HG02870 (cell line): ENCODE data around the gene TEAD1.

ENCODE experiments used
- ATAC-seq: cut with Tn5 transposase; IDR thresholded peaks from one replicate; pipeline ENCODE4 v1.9.1; 2021; ENCODE audit warnings: mild to moderate bottlenecking, moderate library complexity; ENCODE audit not compliant: unreplicated experiment

The TEAD1 gene

GRCh38 chr11:12827929-12828812, 153.9 kb downstream of the TEAD1 start:
- no peak for ATAC-seq

GRCh38 chr11:12829131-12829530, 154.9 kb downstream of the TEAD1 start:
- ATAC-seq: no peak

DNA sequence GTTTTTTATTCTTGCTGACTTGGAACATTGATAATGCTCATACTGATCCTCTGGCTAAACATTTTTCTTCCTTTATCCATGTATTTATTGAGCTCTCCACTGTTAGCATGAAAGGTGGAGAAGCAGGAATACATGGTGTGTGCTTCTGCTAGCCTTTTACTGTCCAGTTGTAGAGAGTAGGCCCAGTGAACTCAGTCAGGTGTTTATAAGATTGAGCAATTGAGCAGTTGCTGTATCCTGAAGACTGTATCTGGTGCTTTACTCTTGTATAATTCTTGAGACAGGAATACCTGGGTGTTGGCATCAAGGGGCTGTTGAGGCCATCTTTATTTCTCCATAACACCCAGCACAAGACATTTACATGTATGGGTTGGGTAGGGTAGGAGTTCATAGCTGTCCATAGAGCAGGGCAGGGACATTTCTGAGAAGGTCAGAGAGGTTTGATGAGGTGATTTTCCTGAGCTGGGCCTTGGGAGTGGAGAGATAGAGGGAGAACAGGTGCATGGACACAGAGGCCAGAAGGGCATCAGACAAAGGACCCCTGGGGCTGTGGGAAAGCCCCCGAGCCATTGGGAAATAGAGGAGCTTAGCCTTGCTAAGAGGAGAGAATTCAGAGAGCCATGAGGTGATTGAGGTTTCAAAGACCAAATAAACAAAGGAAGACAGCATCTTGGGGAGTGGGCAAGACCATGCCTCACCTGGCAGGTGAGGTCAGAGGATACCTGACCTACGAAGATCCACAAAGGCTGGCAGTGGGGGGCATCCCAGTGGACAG, 155.5 kb downstream of the TEAD1 start:
- no peak for ATAC-seq

GRCh38 chr11:12831471-12832202, 157.4 kb downstream of the TEAD1 start:
- no peak for ATAC-seq

- ATAC-seq: no peak
Measured at GRCh38 chr11:12832480-12833224, 158.4 kb downstream of the TEAD1 start.

DNA sequence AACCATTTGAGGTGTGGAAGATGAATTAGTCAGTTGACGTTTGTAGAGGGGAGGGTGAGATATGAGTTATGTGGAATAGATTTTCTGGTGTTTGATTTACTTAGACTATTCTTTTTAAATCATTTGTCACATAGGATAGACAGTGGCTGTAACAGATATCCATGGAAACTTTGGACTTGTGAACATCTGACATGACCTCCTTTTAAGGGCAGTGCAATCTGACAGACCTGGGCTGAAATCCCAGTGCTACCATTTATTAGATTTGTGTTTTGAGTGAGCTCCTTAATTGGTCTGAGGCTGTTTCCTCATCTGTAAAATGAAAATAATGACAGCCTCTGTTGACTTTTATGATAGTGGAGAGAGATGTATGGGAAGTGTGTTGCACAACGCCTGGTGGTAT, 159.9 kb downstream of the TEAD1 start:
- no peak for ATAC-seq

- ATAC-seq: no peak
Measured at GRCh38 chr11:12834630-12835029, 160.4 kb downstream of the TEAD1 start.

- no peak for ATAC-seq
Measured at GRCh38 chr11:12835286-12835685, 161.1 kb downstream of the TEAD1 start.

GRCh38 chr11:12838463-12839123, 164.4 kb downstream of the TEAD1 start:
- ATAC-seq: no peak

DNA sequence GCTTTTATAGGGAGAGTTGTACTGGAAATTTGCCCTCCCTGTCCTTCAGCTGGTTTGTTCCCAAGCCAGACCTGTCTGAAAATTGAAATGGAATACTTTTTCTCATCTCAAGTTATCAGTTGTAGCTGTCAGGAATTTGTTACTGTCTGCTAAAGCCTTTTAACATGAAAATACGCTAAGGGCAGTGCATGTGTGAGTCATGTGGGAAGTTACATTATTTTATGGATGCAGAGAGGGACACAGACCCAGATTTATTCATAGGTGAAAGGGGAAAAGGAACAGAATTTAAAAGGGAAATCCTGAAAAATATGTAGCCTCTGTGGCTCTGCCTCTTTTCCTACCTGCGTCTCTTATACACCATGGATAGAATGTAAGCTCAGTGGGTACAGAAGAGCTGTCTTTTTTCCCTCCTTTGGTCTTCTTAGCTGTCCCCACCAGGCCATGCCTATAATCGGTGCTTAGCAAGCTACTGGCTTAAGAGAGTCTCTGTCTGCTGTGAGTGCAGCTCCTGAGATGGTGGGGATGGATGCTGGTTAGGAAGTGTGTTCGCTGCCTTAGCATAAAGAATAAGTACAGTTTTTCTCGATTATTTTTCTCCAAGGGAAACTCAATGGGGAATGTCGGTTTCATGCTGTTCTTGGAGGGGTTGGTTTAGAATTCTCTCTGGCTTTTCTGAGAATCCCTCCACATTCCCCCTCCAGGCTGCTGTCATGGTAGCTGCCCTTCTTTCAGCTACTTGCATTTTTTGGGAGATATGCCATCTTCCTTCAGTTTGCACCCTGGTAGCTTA, 166.8 kb downstream of the TEAD1 start:
- no peak for ATAC-seq

GRCh38 chr11:12841946-12842630, 167.9 kb downstream of the TEAD1 start:
- ATAC-seq: no peak

GRCh38 chr11:12842933-12843636, 168.9 kb downstream of the TEAD1 start:
- ATAC-seq: no peak

- no peak for ATAC-seq
Measured at GRCh38 chr11:12845163-12845562, 170.9 kb downstream of the TEAD1 start.

DNA sequence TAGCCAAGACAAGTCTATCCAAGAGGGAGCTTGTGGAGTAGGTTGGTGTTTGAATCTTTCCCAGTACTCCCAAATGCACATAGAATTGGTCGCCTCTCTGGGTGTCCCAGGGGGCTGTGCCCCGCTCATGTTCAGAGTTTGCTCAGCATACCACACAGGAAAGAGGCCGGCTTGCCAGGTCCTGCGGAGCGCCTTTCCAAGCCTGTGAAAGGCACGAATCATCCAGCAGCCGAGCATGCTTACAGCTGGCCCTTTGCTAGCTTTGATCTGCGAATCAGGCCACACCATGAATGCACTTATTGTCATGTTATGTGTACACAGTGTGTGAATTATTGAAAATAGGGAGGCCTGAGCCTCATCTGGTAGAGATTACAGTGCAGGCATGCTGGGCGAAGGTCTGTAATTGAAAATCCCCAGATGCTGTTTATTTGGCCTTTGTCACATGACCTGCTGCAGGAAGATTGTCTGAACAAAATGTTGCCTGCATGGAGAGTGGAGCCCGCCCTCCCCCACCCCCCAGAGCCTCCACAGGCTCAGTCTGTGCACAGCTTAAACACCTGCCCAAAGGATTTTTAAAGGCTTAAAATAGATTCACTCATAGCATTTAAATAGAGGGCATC, 171.6 kb downstream of the TEAD1 start:
- no peak for ATAC-seq

GRCh38 chr11:12846786-12847615, 172.8 kb downstream of the TEAD1 start:
- ATAC-seq: no peak

DNA sequence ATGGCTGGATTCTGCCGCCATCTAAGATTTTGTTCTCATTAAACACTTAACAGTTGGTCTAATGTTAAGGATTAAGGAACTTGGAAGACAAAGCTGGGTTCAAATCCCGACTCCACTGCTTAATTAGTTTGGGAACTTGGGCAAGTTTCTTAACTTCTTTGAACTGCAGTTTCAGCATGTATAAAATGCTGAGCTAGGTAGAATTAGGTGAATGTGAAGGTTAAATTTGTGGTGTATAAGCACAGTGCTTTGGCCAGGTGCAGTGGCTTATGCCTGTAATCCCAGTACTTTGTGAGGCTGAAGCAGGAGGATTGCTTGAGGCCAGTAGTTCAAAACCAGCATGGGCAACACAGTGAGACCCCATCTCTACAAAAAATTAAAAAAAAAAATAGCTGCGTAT, 174.2 kb downstream of the TEAD1 start:
- ATAC-seq: no peak

GRCh38 chr11:12853325-12853651, 179.1 kb downstream of the TEAD1 start:
- no peak for ATAC-seq
